Prostate gland (tissue), 2 donors: ENCODE results near the gene CARS2.

Source experiments
- CTCF ChIP-seq, 4 experiments: fragments of 200-600 bp in 2 of 4; fragments of 450-650 bp in 2 of 4; sonication (generic) in 2 of 4; IDR thresholded peaks; 1 replicate in 3 of 4; 2 replicates in 1 of 4; pipeline ENCODE4 v1.5.1; 2016 to 2019; ENCODE audit warnings: antibody characterized with exemption in 4 of 4, mild to moderate bottlenecking in 2 of 4, moderate library complexity in 2 of 4
- POLR2AphosphoS5 ChIP-seq: sonication (generic); formaldehyde crosslinking; IDR thresholded peaks from one replicate; pipeline ENCODE4 v1.6.1; 2017; ENCODE audit warnings: antibody characterized with exemption

- TF ChIP-seq CTCF (IDR thresholded peaks at IDR 0.05): no peak
- TF ChIP-seq POLR2AphosphoS5: no peak
Measured at GRCh38 chr13:110626521-110626920, 79.4 kb downstream of the CARS2 start.
